ENCODE data around the gene HOXD8.
A peak's percentile ranks its signal among the peaks of the same experiment; 100 is the strongest.

HOXD8 gene

DNA sequence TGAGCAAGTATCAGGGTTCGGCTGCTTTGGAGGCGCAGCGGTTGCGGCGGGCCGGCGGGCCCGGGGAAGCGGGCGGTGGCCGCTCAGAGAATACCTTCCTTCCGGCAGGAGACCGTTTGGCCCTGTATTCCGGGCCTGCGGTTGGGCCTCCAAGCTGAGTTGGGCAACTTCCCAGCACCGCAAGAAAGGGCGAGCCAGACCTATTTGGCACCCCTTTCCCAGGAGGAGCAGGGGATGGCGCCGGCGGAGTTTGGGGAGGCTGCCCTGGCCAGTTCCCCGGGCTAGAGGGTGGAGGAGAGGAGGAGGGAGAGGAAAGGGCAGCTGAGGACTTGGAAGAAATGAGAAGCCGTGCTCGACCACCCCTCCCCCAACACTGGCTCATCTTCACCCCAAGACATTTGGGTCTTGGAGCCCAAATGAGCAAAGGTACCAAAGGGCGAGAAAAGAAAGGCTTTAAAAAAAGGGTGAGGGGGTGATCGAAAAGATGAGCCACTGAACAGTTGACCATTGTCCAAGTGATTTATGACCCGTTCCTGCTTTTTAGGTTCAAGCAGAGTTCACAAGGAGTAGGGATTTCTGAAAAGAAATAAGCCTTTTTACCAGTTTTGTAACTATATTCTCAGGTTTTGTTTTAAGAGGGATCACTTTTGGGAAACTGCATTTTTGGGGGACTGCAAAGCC is 36.0 kb downstream of the HOXD8 start:
- Histone ChIP-seq H3K27me3 (ENCODE audit: control insufficient read depth, insufficient read depth, low read length) (peaks cover 100% of the 10 kb centered on the region), H3K27ac (ENCODE audit: low read length) (no peak overlapping the region), H3K4me3 (ENCODE audit: low read length) (no peak overlapping the region), H3K9me3 (ENCODE audit: control insufficient read depth, low read depth, low read length) (no peaks in the 10 kb centered on the region), H3K4me1 (ENCODE audit: control insufficient read depth, low read depth, low read length) (peaks cover 5% of the 10 kb centered on the region), H3K9ac (ENCODE audit: low read length) (no peak overlapping the region), H3K36me3 (ENCODE audit: control insufficient read depth, low read depth, low read length) (no peaks in the 10 kb centered on the region)

- Histone ChIP-seq H3K27ac (ENCODE audit: low read length) (no peak overlapping the region), H3K9ac (ENCODE audit: low read length) (no peak overlapping the region), H3K27me3 (ENCODE audit: control insufficient read depth, insufficient read depth, low read length) (peaks cover 100% of the 10 kb centered on the region), H3K9me3 (ENCODE audit: control insufficient read depth, low read depth, low read length) (no peaks in the 10 kb centered on the region), H3K4me3 (ENCODE audit: low read length) (no peak overlapping the region), H3K4me1 (ENCODE audit: control insufficient read depth, low read depth, low read length) (peaks cover 5% of the 10 kb centered on the region), H3K36me3 (ENCODE audit: control insufficient read depth, low read depth, low read length) (no peaks in the 10 kb centered on the region)
Observed at GRCh38 chr2:176166272-176166671, 36.8 kb downstream of the HOXD8 start.

GRCh38 chr2:176167398-176167797 is 37.9 kb downstream of the HOXD8 start:
- Histone ChIP-seq H3K27ac (ENCODE audit: low read length) (no peak overlapping the region), H3K9me3 (ENCODE audit: control insufficient read depth, low read depth, low read length) (no peaks in the 10 kb centered on the region), H3K4me3 (ENCODE audit: low read length) (no peak overlapping the region), H3K27me3 (ENCODE audit: control insufficient read depth, insufficient read depth, low read length) (peaks cover 100% of the 10 kb centered on the region), H3K36me3 (ENCODE audit: control insufficient read depth, low read depth, low read length) (no peaks in the 10 kb centered on the region), H3K9ac (ENCODE audit: low read length) (no peak overlapping the region), H3K4me1 (ENCODE audit: control insufficient read depth, low read depth, low read length) (peaks cover 5% of the 10 kb centered on the region)

DNA sequence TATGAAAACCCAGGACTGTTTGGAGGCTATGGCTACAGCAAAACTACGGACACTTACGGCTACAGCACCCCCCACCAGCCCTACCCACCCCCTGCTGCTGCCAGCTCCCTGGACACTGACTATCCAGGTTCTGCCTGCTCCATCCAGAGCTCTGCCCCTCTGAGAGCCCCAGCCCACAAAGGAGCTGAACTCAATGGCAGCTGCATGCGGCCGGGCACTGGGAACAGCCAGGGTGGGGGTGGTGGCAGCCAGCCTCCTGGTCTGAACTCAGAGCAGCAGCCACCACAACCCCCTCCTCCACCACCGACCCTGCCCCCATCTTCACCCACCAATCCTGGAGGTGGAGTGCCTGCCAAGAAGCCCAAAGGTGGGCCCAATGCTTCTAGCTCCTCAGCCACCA is 39.7 kb downstream of the HOXD8 start:
- H3K4me1 ChIP-seq (ENCODE audit: control insufficient read depth, low read depth, low read length): peaks cover 5% of the 10 kb centered on the region
- no peaks in the 10 kb centered on the region for H3K9me3 ChIP-seq (ENCODE audit: control insufficient read depth, low read depth, low read length)
- no peak overlapping the region for H3K27ac ChIP-seq (ENCODE audit: low read length)
- H3K9ac ChIP-seq (ENCODE audit: low read length): no peak overlapping the region
- no peaks in the 10 kb centered on the region for H3K36me3 ChIP-seq (ENCODE audit: control insufficient read depth, low read depth, low read length)
- no peak overlapping the region for H3K4me3 ChIP-seq (ENCODE audit: low read length)
- peaks cover 100% of the 10 kb centered on the region for H3K27me3 ChIP-seq (ENCODE audit: control insufficient read depth, insufficient read depth, low read length)

DNA sequence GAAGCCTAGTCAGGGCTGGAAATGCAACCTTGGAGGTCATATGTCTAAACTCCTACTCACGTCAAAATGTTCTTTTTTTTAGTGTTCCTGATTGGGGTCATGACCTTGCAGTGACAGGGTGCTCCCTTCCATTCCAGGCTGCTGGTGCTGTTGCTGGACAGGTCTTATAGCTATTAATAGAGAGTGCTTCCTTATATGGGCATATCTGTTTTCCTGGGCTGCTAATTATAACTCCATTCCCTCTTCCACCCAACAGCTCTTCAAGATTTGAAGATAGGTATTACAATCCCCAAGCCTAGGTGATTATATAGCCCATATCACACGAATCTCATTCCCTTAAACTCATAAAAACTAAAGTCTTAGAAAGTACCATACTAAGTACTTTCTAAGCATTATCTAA is 40.2 kb downstream of the HOXD8 start:
- peaks cover 100% of the 10 kb centered on the region for H3K27me3 ChIP-seq (ENCODE audit: control insufficient read depth, insufficient read depth, low read length)
- H3K36me3 ChIP-seq (ENCODE audit: control insufficient read depth, low read depth, low read length): no peaks in the 10 kb centered on the region
- no peaks in the 10 kb centered on the region for H3K9me3 ChIP-seq (ENCODE audit: control insufficient read depth, low read depth, low read length)

DNA sequence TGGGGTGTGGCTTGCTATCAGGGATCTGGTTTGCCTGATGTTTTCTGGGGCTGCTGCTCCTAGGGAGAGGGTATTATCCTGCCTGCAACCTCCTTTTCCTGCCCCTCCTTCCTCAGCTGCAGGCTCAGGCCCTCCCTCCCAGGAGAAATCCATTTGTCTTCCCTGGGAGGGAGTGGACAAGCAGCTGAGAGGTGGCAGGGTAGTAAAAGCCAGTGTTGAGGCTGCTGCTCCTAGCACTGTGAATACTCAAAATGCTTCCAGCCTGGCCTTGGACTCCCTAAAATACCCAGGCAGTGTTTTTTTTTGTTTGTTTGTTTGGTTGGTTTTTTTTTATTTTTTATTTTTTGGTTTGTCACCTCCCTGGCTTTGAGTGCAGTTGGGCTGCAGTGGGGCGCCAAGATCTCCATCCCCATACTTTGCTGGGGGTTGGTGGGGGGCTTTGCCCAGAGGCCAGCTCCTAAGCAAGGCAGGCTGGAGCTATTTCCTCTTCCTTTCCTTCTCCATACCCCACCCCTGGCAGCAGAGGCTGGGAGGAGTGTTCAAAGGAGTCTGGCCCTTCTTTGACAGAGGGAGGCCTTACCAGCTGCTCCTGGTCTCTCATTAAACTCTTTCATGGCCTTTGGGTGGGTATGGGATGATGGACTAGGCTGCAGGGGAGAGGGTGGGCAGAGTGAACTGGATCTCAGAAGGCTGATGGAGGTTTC is 41.2 kb downstream of the HOXD8 start:
- H3K4me1 ChIP-seq (ENCODE audit: control insufficient read depth, low read depth, low read length): peaks cover 14% of the 10 kb centered on the region
- H3K4me3 ChIP-seq (ENCODE audit: low read length): no peak overlapping the region
- peaks cover 100% of the 10 kb centered on the region for H3K27me3 ChIP-seq (ENCODE audit: control insufficient read depth, insufficient read depth, low read length)
- no peak overlapping the region for H3K9ac ChIP-seq (ENCODE audit: low read length)
- H3K9me3 ChIP-seq (ENCODE audit: control insufficient read depth, low read depth, low read length): no peaks in the 10 kb centered on the region
- no peak overlapping the region for H3K27ac ChIP-seq (ENCODE audit: low read length)
- H3K36me3 ChIP-seq (ENCODE audit: control insufficient read depth, low read depth, low read length): no peaks in the 10 kb centered on the region

More for the DNA sequence above, 40.2 kb downstream of the HOXD8 start:
- Histone ChIP-seq H3K9ac (ENCODE audit: low read length) (no peak overlapping the region), H3K4me1 (ENCODE audit: control insufficient read depth, low read depth, low read length) (peaks cover 9% of the 10 kb centered on the region), H3K4me3 (ENCODE audit: low read length) (no peak overlapping the region), H3K27ac (ENCODE audit: low read length) (no peak overlapping the region)

DNA sequence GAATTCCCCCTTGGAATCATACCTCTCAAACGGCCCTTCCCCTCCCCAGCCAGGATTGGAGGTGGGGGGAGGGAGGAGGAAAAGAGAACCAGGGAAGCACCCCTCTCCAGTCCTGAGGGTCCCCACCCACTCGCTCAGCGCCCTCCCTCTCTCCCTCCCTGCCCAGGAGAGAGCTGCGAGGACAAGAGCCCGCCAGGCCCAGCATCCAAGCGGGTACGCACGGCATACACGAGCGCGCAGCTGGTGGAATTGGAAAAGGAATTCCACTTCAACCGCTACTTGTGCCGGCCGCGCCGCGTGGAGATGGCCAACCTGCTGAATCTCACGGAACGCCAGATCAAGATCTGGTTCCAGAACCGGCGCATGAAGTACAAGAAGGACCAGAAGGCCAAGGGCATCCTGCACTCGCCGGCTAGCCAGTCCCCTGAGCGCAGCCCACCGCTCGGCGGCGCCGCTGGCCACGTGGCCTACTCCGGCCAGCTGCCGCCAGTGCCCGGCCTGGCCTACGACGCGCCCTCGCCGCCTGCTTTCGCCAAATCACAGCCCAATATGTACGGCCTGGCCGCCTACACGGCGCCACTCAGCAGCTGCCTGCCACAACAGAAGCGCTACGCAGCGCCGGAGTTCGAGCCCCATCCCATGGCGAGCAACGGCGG is 42.0 kb downstream of the HOXD8 start:
- Histone ChIP-seq H3K4me3 (ENCODE audit: low read length) (peak overlapping the region; percentile 37), H3K9ac (ENCODE audit: low read length) (no peak overlapping the region), H3K27me3 (ENCODE audit: control insufficient read depth, insufficient read depth, low read length) (peaks cover 100% of the 10 kb centered on the region), H3K4me1 (ENCODE audit: control insufficient read depth, low read depth, low read length) (peaks cover 20% of the 10 kb centered on the region), H3K36me3 (ENCODE audit: control insufficient read depth, low read depth, low read length) (no peaks in the 10 kb centered on the region), H3K9me3 (ENCODE audit: control insufficient read depth, low read depth, low read length) (no peaks in the 10 kb centered on the region), H3K27ac (ENCODE audit: low read length) (no peak overlapping the region)

- Histone ChIP-seq H3K4me3 (ENCODE audit: low read length) (peak overlapping the region; percentile 37), H3K9ac (ENCODE audit: low read length) (no peak overlapping the region), H3K4me1 (ENCODE audit: control insufficient read depth, low read depth, low read length) (peaks cover 22% of the 10 kb centered on the region), H3K27me3 (ENCODE audit: control insufficient read depth, insufficient read depth, low read length) (peaks cover 100% of the 10 kb centered on the region), H3K9me3 (ENCODE audit: control insufficient read depth, low read depth, low read length) (no peaks in the 10 kb centered on the region), H3K36me3 (ENCODE audit: control insufficient read depth, low read depth, low read length) (no peaks in the 10 kb centered on the region), H3K27ac (ENCODE audit: low read length) (no peak overlapping the region)
Observed at GRCh38 chr2:176172007-176172894, 42.7 kb downstream of the HOXD8 start.

GRCh38 chr2:176172895-176173566 is 43.5 kb downstream of the HOXD8 start:
- no peaks in the 10 kb centered on the region for H3K9me3 ChIP-seq (ENCODE audit: control insufficient read depth, low read depth, low read length)
- H3K27ac ChIP-seq (ENCODE audit: low read length): no peak overlapping the region
- peaks cover 24% of the 10 kb centered on the region for H3K4me1 ChIP-seq (ENCODE audit: control insufficient read depth, low read depth, low read length)
- H3K9ac ChIP-seq (ENCODE audit: low read length): no peak overlapping the region
- H3K4me3 ChIP-seq (ENCODE audit: low read length): peak overlapping the region; percentile 37
- H3K27me3 ChIP-seq (ENCODE audit: control insufficient read depth, insufficient read depth, low read length): peaks cover 100% of the 10 kb centered on the region
- H3K36me3 ChIP-seq (ENCODE audit: control insufficient read depth, low read depth, low read length): no peaks in the 10 kb centered on the region

DNA sequence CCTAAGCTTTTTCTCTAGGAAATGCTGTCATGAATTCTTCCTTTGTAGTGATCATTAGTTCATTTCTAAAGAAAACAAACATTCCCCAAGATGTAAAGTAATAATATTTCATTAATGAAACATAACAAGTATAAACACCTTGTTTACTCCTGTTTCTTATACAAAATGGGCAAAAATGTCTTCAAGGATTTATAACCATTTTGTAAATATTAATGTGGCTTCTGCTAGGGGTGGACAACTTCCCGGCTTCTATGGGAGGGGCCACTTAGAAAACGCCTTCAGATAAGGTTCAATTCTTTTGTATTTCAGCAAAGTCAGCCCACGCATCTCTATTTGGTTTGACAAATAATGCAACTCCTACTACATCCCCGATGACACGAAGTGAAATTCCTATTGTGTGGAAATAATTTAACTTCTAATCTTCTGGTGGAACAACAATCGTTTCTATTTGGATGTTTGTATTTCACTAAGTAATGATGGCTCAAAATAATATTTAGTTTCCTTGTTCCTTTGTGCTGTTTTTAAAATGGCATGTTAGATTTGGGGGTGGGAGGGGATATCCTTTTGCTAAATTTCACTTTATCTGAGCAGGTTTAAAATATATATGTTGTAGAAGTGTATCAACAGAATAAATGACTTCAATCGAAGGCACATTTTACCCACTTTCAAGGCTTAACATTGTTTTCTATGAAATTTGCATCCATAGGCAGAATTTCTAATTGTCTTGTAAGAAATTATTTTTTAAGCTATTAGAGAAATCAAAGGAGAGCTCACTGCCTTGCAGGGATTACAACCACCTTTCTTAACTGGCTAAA is 44.3 kb downstream of the HOXD8 start:
- Histone ChIP-seq H3K9me3 (ENCODE audit: control insufficient read depth, low read depth, low read length) (no peaks in the 10 kb centered on the region), H3K36me3 (ENCODE audit: control insufficient read depth, low read depth, low read length) (no peaks in the 10 kb centered on the region), H3K4me1 (ENCODE audit: control insufficient read depth, low read depth, low read length) (peaks cover 24% of the 10 kb centered on the region), H3K9ac (ENCODE audit: low read length) (no peak overlapping the region), H3K27me3 (ENCODE audit: control insufficient read depth, insufficient read depth, low read length) (peaks cover 100% of the 10 kb centered on the region), H3K27ac (ENCODE audit: low read length) (no peak overlapping the region), H3K4me3 (ENCODE audit: low read length) (no peak overlapping the region)

Measured in iPS-18a (cell line).